UCSD-AML1 (cell line): ENCODE measurements around the gene TBXA2R.
A peak's percentile ranks its signal among the peaks of the same experiment; 100 is the strongest.
"Not testable (repeated sequence)": the region's sequence is repeated elsewhere in the genome, so short reads cannot be mapped to it uniquely, and the experiment has no call there.

Source experiments
- DNase-seq: peaks from one replicate; lab custom pipeline; 2025; ENCODE audit not compliant: unreplicated experiment; lab: John Stamatoyannopoulos, UW

Gene TBXA2R

DNA sequence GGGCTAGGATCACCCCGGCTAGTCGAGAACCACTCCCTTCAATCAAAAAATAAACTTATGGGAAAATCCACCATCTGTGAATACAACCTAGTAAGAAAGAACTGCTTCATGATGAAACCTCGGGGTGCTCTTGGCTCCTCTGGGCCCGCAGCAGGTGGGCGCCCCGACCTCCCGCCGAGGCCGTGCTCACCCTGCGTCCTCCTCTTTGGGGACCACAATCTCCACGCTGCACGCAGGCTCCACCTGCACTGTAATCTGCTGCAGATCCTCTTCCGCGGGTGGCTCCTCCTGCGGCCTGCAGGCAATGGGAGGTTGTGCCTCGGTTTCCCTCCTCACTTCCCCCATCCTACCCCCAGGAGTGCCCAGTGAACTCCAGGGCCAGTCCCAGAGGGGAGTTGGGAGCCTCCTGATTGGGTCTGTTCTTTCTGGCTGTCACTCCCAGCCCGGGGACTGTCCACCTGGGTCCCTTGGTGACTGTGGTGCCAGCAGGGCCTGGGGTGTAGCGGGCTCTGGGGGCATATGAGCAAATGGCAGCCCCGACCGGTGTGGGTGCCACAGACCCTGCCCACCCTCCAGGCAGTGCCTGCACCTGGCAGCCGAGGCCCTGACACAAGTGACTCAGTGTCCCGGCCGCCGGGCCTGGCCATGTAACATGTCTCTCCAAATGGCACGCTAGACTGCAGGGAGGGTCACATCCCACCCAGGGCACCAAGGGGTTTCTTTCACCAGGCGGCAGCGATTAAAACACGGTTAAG is 35.0 kb upstream of the TBXA2R start:
- no peak for DNase-seq

DNA sequence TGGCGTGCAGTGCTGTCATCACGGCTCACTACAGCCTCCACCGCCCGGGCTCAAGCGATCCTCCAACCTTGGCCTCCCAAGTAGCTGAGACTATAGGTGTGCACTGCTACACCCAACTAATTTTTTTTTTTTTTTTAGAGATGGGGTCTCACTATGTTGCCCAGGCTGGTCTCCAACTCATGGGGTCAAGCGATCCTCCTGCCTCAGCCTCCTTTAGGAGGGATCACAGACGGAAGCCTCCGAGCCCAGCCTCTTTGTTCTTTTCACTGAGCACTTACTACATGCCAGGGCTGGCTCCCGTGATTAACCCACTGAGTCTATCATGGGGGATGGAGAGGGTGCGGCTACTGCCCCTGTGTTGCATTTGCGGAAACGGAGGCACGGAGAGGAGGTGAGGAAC is 32.8 kb upstream of the TBXA2R start:
- DNase-seq = no peak

DNA sequence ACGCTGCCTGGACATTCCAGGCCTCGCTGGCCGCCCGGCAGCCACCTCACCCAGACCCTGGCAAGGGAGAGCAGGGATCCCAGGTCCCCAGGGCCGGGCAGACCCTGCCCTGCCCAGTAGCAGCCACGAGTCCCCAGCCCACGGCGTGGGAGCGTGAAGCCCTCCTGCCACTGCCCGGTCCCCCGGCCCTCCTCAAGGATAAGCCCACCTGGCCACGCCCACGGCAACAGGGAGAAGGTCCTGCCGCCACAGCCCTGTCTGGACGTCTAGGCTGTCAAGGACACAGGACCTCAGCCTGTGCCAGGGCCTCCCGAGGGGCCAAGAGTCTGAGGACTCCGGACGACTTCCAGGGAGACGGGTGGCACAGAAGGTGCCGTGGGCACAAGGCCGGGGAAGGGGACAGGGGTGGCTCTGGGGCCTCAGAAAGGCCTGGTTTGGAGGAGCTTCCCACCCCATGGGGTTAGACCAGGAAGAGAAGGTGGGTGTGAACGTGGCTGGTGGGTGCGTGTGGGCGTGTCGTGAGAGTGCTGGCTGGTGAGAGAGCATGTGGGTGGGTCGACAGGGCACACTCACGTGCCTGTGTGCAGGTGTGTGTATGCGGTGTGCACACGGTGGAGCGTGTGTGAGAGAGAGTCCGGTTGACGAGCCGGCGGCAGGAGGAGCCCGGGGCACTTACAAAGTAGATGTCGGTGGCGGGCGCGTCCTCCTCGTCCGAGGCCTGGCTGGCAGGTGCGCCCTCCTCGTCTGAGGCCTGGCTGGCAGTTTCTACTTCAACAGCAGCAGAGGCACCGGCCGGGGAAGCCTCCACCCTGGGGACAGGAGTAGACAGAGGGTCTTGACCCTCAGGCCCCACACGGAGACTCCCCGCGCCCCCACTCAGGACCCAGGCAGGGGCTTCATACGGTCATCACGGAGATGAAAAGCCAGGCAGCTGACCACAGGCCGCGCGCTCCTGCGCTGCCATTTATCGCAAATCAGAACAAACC is 31.8 kb upstream of the TBXA2R start:
- DNase-seq = no peak

DNA sequence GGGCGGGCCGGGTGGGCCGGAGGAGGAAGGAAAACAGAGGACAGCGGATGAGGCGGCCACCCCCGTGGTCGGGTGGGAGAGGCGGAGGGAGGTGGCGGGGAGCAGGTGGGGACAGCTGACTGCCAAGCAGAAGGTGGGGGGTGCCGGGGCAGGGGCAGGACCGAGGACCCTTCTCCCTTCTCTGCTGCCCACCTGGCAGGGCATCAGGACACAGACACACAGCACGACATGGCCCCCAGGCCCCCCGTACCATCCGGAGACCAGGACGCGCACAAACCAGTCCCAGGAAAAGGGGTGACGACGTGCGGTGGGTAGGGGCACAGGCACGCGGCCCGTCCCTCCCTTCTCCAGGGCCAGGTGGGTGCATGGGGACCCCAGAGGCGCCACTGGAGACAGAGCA is 30.9 kb upstream of the TBXA2R start:
- no peak for DNase-seq

DNA sequence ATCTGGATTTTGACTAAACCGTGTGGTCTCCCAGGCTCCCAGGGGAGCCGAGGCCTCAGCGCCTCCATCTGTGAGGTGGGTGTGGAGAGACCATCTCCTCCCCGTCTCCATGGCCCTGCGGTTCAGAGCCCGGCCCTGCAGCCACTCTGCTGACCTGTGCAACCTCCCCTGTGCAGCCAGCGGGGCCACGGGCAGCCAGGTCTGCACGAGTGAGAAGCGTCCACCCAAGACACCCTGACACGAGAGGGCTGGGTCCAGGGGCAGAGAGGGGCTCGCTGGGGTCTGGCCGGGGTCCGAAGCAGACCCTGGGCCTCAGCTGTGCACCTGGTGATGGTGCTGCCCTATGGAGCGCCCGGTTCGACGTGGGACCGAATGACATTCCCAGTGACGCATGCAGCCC is 30.3 kb upstream of the TBXA2R start:
- DNase-seq = no peak

GRCh38 chr19:3636506-3636905 is 29.8 kb upstream of the TBXA2R start:
- DNase-seq = no peak

- no peak for DNase-seq
Measured at GRCh38 chr19:3634496-3635045, 27.9 kb upstream of the TBXA2R start.

DNA sequence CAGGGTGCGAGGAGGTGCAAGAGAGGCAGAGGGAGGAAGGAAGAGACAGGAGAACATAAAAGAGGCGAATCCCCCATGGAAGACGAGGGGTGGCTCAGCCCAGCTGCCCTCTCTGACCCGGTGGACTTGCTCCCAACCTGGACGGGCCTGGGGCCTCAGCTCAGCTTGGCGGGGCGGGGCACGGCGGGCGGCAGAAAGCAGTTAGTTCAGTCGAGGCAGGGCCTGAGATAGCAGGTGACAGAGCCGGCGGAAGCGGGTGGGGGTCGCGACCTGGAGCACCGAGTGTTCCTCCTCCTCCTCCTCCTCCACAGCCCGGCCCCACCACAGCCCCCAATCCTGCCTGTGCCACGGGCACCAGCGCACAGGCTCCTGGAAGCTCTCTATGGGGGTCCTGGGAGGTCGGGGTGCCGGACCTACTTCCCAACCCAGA is 26.9 kb upstream of the TBXA2R start:
- DNase-seq = no peak

DNA sequence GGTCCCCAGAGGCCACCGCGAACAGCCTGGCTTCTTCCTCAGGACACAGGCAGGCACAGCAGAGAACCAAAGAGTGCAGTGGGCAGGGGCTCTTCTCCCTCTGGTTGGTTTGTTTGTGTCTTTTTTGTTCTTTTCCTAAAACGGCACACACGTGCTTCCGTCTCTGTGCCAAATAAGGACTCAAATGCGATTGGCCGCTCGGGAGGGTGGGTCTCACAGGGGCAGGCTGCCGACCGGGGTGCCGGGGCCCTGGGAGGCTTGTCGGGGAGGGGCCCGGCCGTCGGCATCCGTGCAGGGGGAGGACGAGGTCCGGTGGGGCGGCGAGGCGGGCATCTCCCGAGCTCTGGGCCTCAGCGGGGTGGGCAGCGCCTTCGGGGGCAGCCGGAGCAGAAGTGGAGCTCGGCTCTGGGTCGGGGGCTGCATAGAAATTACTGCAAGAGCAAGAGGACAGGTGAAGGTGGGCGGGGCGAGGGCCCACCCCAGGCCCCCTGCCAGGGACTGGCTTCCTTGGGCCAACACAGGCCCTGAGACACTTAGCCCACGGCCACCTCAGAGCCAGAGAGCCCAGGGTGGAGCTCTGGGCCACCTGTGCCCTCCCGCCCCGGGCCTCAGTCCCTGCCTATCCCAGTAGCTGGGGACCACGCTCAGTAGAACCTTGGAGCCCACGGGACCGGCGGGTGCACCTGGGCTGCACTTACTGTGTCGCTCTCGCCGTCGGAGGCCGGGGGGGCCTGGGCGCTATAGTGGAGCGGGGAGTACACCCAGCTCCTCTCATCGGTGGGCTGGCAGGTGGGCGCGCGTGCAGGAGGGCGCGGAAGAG is 26.3 kb upstream of the TBXA2R start:
- no peak for DNase-seq

DNA sequence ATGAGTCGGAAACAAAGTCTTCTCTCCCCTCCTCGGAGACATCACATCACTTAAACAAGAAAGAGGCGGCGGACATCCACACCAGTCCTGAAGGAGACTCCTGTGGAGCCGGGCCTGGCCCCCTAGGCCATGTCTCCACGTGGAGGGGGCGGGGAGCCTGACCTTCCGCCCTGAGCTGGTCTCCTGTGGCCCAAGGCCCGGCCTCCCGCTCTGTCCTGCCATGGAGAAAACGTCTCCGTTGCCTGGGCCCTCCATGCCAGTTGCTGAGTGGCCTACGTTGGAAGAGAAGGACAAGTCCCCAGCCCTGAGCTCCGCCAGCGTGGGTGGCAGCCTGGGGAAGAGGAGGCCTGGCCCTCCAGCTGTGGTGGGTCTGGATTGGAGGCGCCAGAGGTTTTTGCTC is 25.4 kb upstream of the TBXA2R start:
- DNase-seq = no peak

DNA sequence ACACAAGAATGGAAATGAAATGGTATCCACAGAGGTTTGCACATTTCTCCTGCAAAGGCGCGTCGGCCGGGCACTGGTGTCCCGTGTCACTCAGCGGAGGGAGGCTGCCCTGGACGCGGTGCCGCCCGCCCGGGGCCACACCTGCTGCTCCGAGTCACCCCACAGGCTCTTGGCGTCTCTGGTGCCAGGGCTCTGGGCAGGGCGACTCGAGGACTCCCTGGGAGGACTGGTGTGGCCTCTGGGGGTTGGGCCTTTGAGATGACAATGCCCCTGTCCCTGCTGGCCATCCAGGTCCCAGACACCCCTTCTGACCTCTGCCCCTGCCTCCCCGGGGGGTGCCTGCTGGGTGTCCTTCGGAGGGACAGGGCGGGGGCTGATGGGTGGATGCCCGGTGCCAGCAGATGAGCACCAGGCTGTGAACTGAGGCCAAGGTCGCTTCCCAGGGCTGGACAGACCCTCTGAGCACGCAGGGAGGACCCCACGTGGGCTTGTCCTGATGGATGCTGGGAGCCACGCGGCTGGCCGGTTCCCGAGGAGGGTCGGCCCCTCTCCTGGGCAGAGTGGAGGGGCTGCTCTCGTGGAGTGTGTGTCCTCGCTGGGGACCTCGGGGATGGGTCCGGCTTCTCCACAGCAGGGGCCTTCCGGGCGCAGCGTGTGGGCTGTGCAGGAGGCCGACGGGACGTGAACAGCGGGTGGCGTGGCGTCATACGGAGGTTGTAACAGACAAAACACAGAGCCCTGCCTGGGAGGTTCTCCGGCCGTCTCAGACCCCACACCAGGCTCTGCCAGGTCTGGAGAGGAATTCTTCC is 24.6 kb upstream of the TBXA2R start:
- DNase-seq = no peak

DNA sequence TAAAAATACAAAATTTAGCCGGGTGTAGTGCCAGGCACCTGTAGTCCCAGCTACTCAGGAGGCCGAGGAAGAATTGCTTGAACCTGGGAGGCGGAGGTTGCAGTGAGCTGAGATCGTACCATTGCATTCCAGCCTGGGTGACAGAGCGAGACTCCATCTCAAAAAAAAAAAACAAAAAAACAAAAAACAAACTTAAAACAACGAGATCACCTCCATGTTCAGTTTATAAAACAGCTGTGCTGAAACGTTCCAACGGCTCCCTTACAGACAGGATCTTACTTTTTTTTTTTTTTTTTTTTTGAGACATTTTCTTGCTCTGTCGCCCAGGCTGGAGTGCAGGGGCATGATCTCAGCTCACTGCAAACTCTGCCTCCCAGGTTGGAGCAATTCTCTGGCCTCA is 22.1 kb upstream of the TBXA2R start:
- not testable (repeated sequence) for DNase-seq

DNA sequence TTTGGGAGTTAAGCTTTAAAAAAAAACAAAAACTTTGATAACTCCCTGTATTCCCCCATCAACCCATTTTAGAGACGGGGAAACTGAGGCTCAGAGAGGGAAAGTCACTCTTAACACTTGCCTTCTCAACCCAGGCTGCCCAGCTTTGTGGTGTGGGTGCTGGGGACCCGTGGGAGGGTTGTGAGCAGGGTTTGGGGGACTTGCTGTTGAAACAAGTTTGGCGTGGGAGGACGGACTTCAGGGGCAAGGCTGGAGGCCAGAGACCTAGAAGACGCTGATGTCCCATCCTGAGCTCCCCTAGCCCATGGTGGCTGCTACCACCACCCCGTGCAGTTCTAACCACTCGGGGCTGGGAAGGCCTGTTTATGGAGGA is 20.7 kb upstream of the TBXA2R start:
- no peak for DNase-seq

GRCh38 chr19:3626473-3627350 is 20.0 kb upstream of the TBXA2R start, which contains the start of gene CACTIN:
Gene CACTIN (minus strand): TSS chr19:3626790. CDS start chr19:3626762, 28 bp downstream.
- peak; percentile 99 for DNase-seq

GRCh38 chr19:3625996-3626472 is 19.4 kb upstream of the TBXA2R start:
- no peak for DNase-seq

DNA sequence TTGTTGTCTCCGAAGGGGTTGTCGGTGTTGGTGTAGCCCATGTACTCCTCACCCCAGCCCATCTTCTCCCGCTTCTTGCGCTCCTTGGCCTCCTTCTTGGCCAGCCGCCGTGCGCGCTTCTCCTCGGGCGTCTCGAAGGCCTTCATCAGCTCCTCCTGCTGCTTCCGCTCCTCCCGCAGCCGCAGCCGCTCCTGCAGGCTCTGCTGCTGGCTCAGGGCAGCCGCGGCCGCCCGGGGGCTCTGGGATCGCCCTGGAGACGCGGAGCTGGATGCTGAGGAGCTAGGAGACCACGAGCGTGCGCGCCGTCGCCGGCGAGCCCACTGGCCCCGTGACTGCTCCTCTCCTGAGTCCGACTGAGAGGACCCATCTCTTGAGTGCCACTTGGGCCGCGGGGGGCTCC is 17.0 kb upstream of the TBXA2R start:
- no peak for DNase-seq

DNA sequence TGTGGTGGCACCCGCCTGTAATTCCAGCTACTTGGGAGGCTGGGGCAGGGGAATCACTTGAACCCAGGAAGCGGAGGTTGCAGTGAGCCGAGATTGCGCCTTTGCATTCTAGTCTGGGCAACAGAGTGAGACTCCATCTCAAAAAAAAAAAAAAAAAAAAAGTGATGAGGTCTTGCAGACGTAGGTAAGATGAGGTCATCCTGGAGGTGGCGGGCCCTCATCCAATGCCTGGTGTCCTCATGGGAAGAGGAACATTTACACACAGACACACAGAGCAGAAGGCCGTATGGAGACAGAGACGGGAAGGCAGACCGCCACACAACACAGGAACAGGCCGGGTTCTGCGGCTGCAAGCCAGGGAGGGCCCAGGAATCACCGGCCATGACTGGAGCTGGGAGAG is 15.5 kb upstream of the TBXA2R start:
- DNase-seq = no peak

DNA sequence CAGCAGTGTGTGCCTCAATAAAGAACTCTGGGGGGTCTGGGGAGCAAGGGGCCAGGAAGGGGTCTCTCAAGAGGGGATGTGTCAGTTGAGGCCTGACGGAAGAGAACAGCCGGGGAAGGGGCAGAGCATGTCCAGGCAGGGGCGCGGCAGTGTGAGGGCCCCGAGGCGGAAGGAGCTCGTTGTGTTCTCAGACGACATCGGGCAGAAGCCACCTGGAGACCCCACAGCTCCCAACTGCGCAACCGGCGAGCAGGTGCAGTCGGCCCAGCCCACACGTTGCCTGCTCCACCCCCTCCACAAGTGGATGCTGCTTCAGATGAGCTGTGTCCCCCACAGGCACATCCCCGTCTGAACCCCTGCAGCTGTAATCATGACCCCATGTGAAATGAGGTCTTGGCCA is 15.0 kb upstream of the TBXA2R start:
- DNase-seq = no peak
